Hepatocyte (in vitro differentiated cells): ENCODE measurements around the gene DIP2C.

Source experiments
- CTCF ChIP-seq: fragments of 200-600 bp; sonication (generic); IDR thresholded peaks from 2 replicates; pipeline ENCODE4 v1.5.1; 2016; ENCODE audit warnings: antibody characterized with exemption, mild to moderate bottlenecking; ENCODE audit not compliant: poor library complexity
- EZH2 ChIP-seq: fragments of 200-600 bp; sonication (generic); IDR thresholded peaks from 2 replicates; pipeline ENCODE4 v1.6.1; 2016; ENCODE audit warnings: antibody characterized with exemption, mild to moderate bottlenecking, borderline replicate concordance
- EZH2phosphoT487 ChIP-seq: fragments of 200-600 bp; sonication (generic); IDR thresholded peaks from one replicate; pipeline ENCODE4 v1.6.1; 2018; ENCODE audit warnings: antibody characterized with exemption, mild to moderate bottlenecking, low read depth, moderate library complexity; ENCODE audit not compliant: unreplicated experiment, severe bottlenecking

- TF ChIP-seq CTCF (no peak), EZH2 (no peak), EZH2phosphoT487 (no peak)
Measured at GRCh38 chr10:509361-510102, 179.9 kb downstream of the DIP2C start.
